A673 (cell line): ENCODE measurements around the gene NPB. TPM values are rescaled to one million over a fixed set of nuclear protein-coding genes. Genes with fewer than 3 reads are reported as not detected.
A peak's percentile ranks its signal among the peaks of the same experiment; 100 is the strongest.

Experiments used
- BruUV-seq: library from RNA; stranded (reverse); fragments of 400-500 nt; replicated peaks from 2 replicates; lab custom pipeline; 2021; lab: Mats Ljungman, UMichigan
- CTCF ChIA-PET: fragments of 300-600 bp; sonication (Branson Sonifier 250); formaldehyde crosslinking; loops from one replicate; lab custom pipeline; 2022; ENCODE audit warnings: antibody characterized with exemption; lab: Charles Lee
- POLR2A ChIA-PET: fragments of 300-600 bp; sonication (Branson Sonifier 250); formaldehyde crosslinking; loops from one replicate; lab custom pipeline; 2022; ENCODE audit warnings: antibody characterized with exemption; ENCODE audit not compliant: low non-redundant PET; lab: Charles Lee
- DNase-seq: peaks from one replicate; pipeline ENCODE4 v3.0.0-alpha.2; 2015; ENCODE audit warnings: low spot score
- H3K27ac ChIP-seq: fragments of 200-600 bp; sonication (generic); 2 replicates; pipeline ENCODE4 v1.5.1; 2016; ENCODE audit warnings: mixed run types, low read depth, mild to moderate bottlenecking, mixed read lengths, antibody characterized with exemption, low read length; ENCODE audit not compliant: poor library complexity, severe bottlenecking
- H3K27me3 ChIP-seq: fragments of 200-600 bp; sonication (generic); replicated peaks from 2 replicates; pipeline ENCODE4 v1.6.1; 2017; ENCODE audit warnings: mixed run types, low read depth, mild to moderate bottlenecking, mixed read lengths, antibody characterized with exemption, low read length; ENCODE audit not compliant: insufficient read depth, poor library complexity
- H3K36me3 ChIP-seq: fragments of 200-600 bp; sonication (generic); 2 replicates; pipeline ENCODE4 v1.6.1; 2016; ENCODE audit warnings: mixed run types, mild to moderate bottlenecking, mixed read lengths, antibody characterized with exemption, low read length; ENCODE audit not compliant: insufficient read depth, poor library complexity, severe bottlenecking
- H3K4me1 ChIP-seq: fragments of 200-600 bp; sonication (generic); 2 replicates; pipeline ENCODE4 v1.6.1; 2017; ENCODE audit warnings: mixed run types, mild to moderate bottlenecking, mixed read lengths, antibody characterized with exemption, low read length; ENCODE audit not compliant: insufficient read depth, poor library complexity, severe bottlenecking
- H3K4me3 ChIP-seq: fragments of 200-600 bp; sonication (generic); 2 replicates; pipeline ENCODE4 v1.5.1; 2016; ENCODE audit warnings: low read depth, mixed run types, mild to moderate bottlenecking, mixed read lengths, low read length; ENCODE audit not compliant: poor library complexity, severe bottlenecking
- H3K9me3 ChIP-seq: fragments of 200-600 bp; sonication (generic); 2 replicates; pipeline ENCODE4 v1.6.1; 2016; ENCODE audit warnings: mixed run types, low read depth, mild to moderate bottlenecking, mixed read lengths, antibody characterized with exemption, low read length; ENCODE audit not compliant: poor library complexity, severe bottlenecking
- EZH2 ChIP-seq: fragments of 200-600 bp; sonication (generic); IDR thresholded peaks from 2 replicates; pipeline ENCODE4 v1.6.1; 2017; ENCODE audit warnings: borderline replicate concordance, low read depth, mild to moderate bottlenecking, mixed read lengths, antibody characterized with exemption, low read length; ENCODE audit not compliant: poor library complexity, severe bottlenecking
- intact Hi-C: fragments of 100-400 bp; cut with micrococcal nuclease; formaldehyde crosslinking; loops from one replicate; pipeline ENCODE4 v1.10.0; 2022; ENCODE audit not compliant: unreplicated experiment
- total RNA-seq: library from RNA; stranded (reverse); gene quantifications from 2 replicates; pipeline ENCODE4 v1.2.3, GENCODE V29; 2021
- TF ChIP-seq, protein P1 (sequence below): fragments of 300-800, 200-600 bp; sonication (generic); conservative IDR thresholded peaks from 2 replicates; pipeline ENCODE4 v1.5.1; 2017; ENCODE audit warnings: low read depth, mild to moderate bottlenecking, antibody characterized with exemption, low read length, moderate library complexity, mixed read lengths

NPB gene
- total RNA-seq, 1 experiment from 2014 or later, result 0.75 TPM

DNA sequence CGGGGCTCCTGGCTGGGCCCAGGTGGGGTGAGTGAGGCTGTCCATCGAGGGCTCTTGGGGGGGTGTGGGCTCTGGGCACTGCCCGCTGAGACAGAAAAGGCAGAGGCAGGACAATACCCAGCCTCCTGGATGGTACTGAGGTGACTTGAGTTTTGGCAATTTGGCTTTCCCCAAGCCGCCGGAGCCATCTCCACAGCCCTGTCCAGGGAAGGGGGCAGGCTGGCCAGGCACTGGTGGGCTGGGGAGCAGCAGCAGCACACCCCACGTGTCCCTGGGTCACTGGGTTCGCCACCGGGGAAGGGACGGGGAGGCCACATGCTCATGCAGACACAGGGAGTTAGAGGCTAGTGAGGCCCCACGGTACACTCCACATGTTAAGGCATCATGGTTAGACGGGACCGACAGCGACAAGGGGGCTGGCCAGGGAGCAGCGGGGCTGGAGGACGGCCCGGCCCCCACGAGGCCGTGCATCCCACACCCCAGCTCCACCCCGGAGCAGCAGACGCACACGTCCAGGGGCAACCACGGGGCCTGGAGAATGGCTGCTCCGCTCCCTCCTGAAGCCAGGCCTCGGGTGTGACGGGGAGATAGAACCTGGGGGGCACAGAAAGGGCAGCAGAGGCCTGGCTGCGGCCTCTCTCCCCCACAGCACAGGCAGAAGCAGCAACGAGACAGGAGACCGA, 33.9 kb upstream of the NPB start:
- TF ChIP-seq, protein P1, sequence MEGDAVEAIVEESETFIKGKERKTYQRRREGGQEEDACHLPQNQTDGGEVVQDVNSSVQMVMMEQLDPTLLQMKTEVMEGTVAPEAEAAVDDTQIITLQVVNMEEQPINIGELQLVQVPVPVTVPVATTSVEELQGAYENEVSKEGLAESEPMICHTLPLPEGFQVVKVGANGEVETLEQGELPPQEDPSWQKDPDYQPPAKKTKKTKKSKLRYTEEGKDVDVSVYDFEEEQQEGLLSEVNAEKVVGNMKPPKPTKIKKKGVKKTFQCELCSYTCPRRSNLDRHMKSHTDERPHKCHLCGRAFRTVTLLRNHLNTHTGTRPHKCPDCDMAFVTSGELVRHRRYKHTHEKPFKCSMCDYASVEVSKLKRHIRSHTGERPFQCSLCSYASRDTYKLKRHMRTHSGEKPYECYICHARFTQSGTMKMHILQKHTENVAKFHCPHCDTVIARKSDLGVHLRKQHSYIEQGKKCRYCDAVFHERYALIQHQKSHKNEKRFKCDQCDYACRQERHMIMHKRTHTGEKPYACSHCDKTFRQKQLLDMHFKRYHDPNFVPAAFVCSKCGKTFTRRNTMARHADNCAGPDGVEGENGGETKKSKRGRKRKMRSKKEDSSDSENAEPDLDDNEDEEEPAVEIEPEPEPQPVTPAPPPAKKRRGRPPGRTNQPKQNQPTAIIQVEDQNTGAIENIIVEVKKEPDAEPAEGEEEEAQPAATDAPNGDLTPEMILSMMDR, result no peak
- no peak for TF ChIP-seq EZH2
- intact Hi-C loops, result no loop called here
- peaks cover 31% of the 10 kb centered on the region for H3K4me1 ChIP-seq
- BruUV-seq, result no TSS peak
- ChIA-PET POLR2A (interaction anchor here (0.5 kb wide), 1 partner anchor 13 kb away, joined by 3 read pairs; no protein-coding TSS in a partner anchor), CTCF (no interaction called here)
- H3K27me3 ChIP-seq, result no peaks in the 10 kb centered on the region
- H3K27ac ChIP-seq, result peak overlapping the region; percentile 81
- no peak for DNase-seq
- H3K36me3 ChIP-seq, result peaks cover 43% of the 10 kb centered on the region
- H3K9me3 ChIP-seq, result no peaks in the 10 kb centered on the region
- H3K4me3 ChIP-seq, result no peak overlapping the region

DNA sequence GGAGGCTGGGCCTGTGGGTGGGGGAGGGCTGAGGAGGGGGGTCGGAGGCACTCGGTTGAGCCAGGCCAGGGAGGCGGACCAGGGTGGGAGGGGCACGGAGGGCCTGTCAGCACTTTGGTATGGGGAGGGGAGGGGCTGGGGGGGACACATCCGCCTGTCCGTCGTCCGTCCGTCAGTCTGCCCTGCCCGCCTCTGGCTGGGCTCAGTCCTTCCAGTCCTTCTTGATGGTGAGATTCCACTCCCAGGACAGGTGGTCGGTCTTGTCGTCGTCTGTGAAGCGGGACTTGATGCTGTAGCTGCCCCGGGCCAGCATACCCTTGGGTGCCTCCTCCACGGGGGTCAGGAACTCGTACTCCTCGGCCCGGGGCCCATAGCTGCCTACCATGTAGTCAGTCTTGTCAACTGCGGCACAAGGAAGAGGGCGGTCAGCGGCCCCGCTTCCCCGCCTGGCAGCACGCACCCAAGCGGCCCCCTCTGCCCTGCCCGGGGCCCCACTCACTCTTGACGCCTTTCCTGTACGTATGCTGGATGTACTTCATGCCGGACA, 33.3 kb upstream of the NPB start:
- Histone ChIP-seq H3K9me3 (no peaks in the 10 kb centered on the region), H3K4me1 (peaks cover 31% of the 10 kb centered on the region), H3K27me3 (no peaks in the 10 kb centered on the region), H3K4me3 (peak overlapping the region; percentile 80), H3K27ac (peak overlapping the region; percentile 94), H3K36me3 (peaks cover 37% of the 10 kb centered on the region)
- POLR2A ChIA-PET, result interaction anchor here (0.5 kb wide), 1 partner anchor 14 kb away, joined by 3 read pairs; no protein-coding TSS in a partner anchor
- CTCF ChIA-PET, result no interaction called here
- BruUV-seq, result TSS peak; percentile 75
- no peak for DNase-seq
- intact Hi-C loops, result no loop called here
- no peak for TF ChIP-seq EZH2
- TF ChIP-seq, protein P1, result no peak

DNA sequence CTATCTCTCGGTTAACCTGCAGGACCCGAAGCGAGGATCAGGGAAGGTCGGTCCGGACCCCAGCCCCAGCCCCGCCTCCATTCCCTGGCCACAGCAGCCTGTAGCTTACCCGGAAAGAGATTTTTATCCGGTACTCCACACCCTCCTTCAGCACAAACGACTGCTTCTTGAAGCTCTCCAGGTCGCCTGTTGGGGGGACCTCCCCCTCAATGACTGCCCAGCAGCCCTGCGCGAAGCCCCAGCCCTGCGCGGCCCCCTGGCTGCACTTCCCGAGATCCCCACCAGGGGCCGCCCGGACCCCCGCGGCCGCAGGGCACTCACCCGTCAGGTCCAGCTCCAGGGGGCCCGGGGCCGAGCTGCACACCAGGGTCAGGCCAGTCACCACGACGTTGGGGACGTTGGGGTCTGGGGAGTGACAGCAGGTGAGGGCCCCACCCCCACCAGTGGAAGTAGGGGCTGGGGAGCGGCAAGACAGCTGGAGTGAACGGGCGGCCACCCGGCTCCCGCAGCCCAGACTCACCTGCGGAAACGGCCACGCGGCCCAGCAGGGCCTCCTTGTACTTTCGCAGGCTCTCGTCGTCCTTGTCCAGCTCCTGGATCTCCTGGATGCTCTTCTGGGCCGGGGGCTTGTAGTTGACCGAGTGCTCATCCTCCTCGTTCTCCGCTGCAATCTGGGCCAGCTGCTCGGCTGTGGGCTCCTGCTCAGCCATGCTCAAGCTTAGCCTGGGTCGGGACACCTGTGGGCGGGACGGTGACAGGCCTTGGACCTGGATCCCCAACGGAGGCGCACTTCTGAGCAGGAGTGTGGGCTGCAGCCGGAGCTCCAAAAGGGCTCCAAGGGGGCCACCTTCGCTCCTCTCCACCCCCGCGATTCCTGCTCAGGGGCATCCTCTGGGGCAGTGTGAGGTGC, 32.6 kb upstream of the NPB start:
- Histone ChIP-seq H3K4me1 (peaks cover 31% of the 10 kb centered on the region), H3K27ac (peak overlapping the region; percentile 94), H3K9me3 (no peaks in the 10 kb centered on the region), H3K4me3 (peak overlapping the region; percentile 80), H3K36me3 (peaks cover 35% of the 10 kb centered on the region), H3K27me3 (no peaks in the 10 kb centered on the region)
- POLR2A ChIA-PET, result no interaction called here
- CTCF ChIA-PET, result interaction anchor here (0.6 kb wide), 1 partner anchor 8 kb away, joined by 3 read pairs; no protein-coding TSS in a partner anchor
- peak; percentile 61 for DNase-seq
- TF ChIP-seq, protein P1, result peak; percentile 96
- no peak for TF ChIP-seq EZH2
- BruUV-seq, result no TSS peak
- intact Hi-C loops, result no loop called here
